MM.1S (cell line): ENCODE results near the gene RAB3IL1.

Source experiments
- DNase-seq: peaks from one replicate; pipeline ENCODE4 v3.0.0-alpha.2; 2015
- H2AFZ ChIP-seq: fragments of 300-600 bp; sonication (generic); 2 replicates; pipeline ENCODE4 v1.6.0; 2016; ENCODE audit warnings: antibody characterized with exemption, low read length
- H3F3A ChIP-seq: fragments of 300-600 bp; sonication (generic); 2 replicates; pipeline ENCODE4 v1.6.1; 2016; ENCODE audit warnings: mild to moderate bottlenecking, antibody characterized with exemption, low read length, moderate library complexity, mixed read lengths; ENCODE audit not compliant: insufficient read depth
- H3K27ac ChIP-seq: fragments of 300-600 bp; sonication (generic); 2 replicates; pipeline ENCODE4 v1.5.1; 2016; ENCODE audit warnings: mild to moderate bottlenecking, low read length
- H3K27me3 ChIP-seq: fragments of 300-600 bp; sonication (generic); replicated peaks from 2 replicates; pipeline ENCODE4 v1.6.0; 2016; ENCODE audit warnings: low read length; ENCODE audit not compliant: insufficient read depth
- H3K36me3 ChIP-seq: fragments of 300-600 bp; sonication (generic); replicated peaks from 2 replicates; pipeline ENCODE4 v1.6.1; 2016; ENCODE audit warnings: mild to moderate bottlenecking, low read length, mixed read lengths; ENCODE audit not compliant: insufficient read depth
- H3K4me1 ChIP-seq: fragments of 300-600 bp; sonication (generic); 2 replicates; pipeline ENCODE4 v1.6.1; 2016; ENCODE audit warnings: low read length, mixed read lengths
- H3K4me2 ChIP-seq: fragments of 300-600 bp; sonication (generic); 2 replicates; pipeline ENCODE4 v1.6.0; 2016; ENCODE audit warnings: low read depth, low read length
- H3K4me3 ChIP-seq: fragments of 300-600 bp; sonication (generic); 2 replicates; pipeline ENCODE4 v1.5.1; 2016; ENCODE audit warnings: low read length, mixed read lengths
- H3K79me2 ChIP-seq: fragments of 300-600 bp; sonication (generic); 2 replicates; pipeline ENCODE4 v1.6.1; 2016; ENCODE audit warnings: mixed run types, low read length, mixed read lengths
- H3K9ac ChIP-seq: fragments of 300-600 bp; sonication (generic); 2 replicates; pipeline ENCODE4 v1.6.1; 2016; ENCODE audit warnings: low read length, mixed read lengths
- H3K9me2 ChIP-seq: fragments of 300-600 bp; sonication (generic); replicated peaks from 2 replicates; pipeline ENCODE4 v1.6.1; 2016; ENCODE audit warnings: mild to moderate bottlenecking, low read length, mixed read lengths; ENCODE audit not compliant: insufficient read depth
- H3K9me3 ChIP-seq: fragments of 300-600 bp; sonication (generic); replicated peaks from 2 replicates; pipeline ENCODE4 v1.6.1; 2016; ENCODE audit warnings: mild to moderate bottlenecking, low read length, mixed read lengths; ENCODE audit not compliant: insufficient read depth
- H4K20me1 ChIP-seq: fragments of 300-600 bp; sonication (generic); 2 replicates; pipeline ENCODE4 v1.6.1; 2016; ENCODE audit warnings: mild to moderate bottlenecking, low read length, moderate library complexity, mixed read lengths; ENCODE audit not compliant: insufficient read depth
- CTCF ChIP-seq: fragments of 300-600 bp; sonication (generic); IDR thresholded peaks from 2 replicates; pipeline ENCODE4 v1.5.1; 2016; ENCODE audit warnings: antibody characterized with exemption, low read length, mixed read lengths
- EZH2 ChIP-seq: fragments of 300-600 bp; sonication (generic); optimal IDR thresholded peaks from 2 replicates; pipeline ENCODE3; 2017; ENCODE audit warnings: low read depth, mild to moderate bottlenecking, antibody characterized with exemption, low read length, mixed read lengths
- EZH2phosphoT487 ChIP-seq: fragments of 300-600 bp; sonication (generic); IDR thresholded peaks from 2 replicates; pipeline ENCODE4 v1.6.1; 2018; ENCODE audit warnings: antibody characterized with exemption, low read length

RAB3IL1 gene

GRCh38 chr11:61947486-61948210 lies 30.3 kb upstream of the RAB3IL1 start:
- H3K79me2 ChIP-seq, result no peaks in the 10 kb centered on the region
- H4K20me1 ChIP-seq, result no peaks in the 10 kb centered on the region
- no peak overlapping the region for H3K4me2 ChIP-seq
- no peaks in the 10 kb centered on the region for H3F3A ChIP-seq
- no peak overlapping the region for H3K9ac ChIP-seq
- H3K4me3 ChIP-seq, result no peak overlapping the region
- TF ChIP-seq CTCF (peak; percentile 92), EZH2phosphoT487 (no peak)
- peaks cover 4% of the 10 kb centered on the region; the same call in 1 of the 2 replicates for H3K4me1 ChIP-seq
- H3K27me3 ChIP-seq, result peaks cover 6% of the 10 kb centered on the region
- H2AFZ ChIP-seq, result peak overlapping the region; percentile 63; the same call in 1 of the 2 replicates
- H3K36me3 ChIP-seq, result no peaks in the 10 kb centered on the region
- no peak overlapping the region for H3K27ac ChIP-seq
- DNase-seq, result peak; percentile 61
- H3K9me2 ChIP-seq, result no peaks in the 10 kb centered on the region
- no peaks in the 10 kb centered on the region for H3K9me3 ChIP-seq

- H3K9ac ChIP-seq, result no peak overlapping the region
- H3K9me3 ChIP-seq, result no peaks in the 10 kb centered on the region
- no peak overlapping the region for H3K4me3 ChIP-seq
- no peaks in the 10 kb centered on the region for H3F3A ChIP-seq
- H3K36me3 ChIP-seq, result no peaks in the 10 kb centered on the region
- H3K4me2 ChIP-seq, result no peak overlapping the region
- TF ChIP-seq EZH2phosphoT487, result no peak
- TF ChIP-seq EZH2, result no peak
- no peaks in the 10 kb centered on the region for H3K79me2 ChIP-seq
- H3K9me2 ChIP-seq, result no peaks in the 10 kb centered on the region
- H4K20me1 ChIP-seq, result no peaks in the 10 kb centered on the region
- no peak for DNase-seq
- peaks cover 4% of the 10 kb centered on the region; the same call in 1 of the 2 replicates for H3K4me1 ChIP-seq
- no peak overlapping the region for H3K27ac ChIP-seq
- peaks cover 8% of the 10 kb centered on the region for H3K27me3 ChIP-seq
- H2AFZ ChIP-seq, result no peak overlapping the region
Observed at GRCh38 chr11:61946894-61947293, 29.5 kb upstream of the RAB3IL1 start.

- Histone ChIP-seq H3K27me3 (peaks cover 8% of the 10 kb centered on the region), H3K36me3 (no peaks in the 10 kb centered on the region), H3K4me2 (no peak overlapping the region), H3K79me2 (no peaks in the 10 kb centered on the region), H3K27ac (no peak overlapping the region), H2AFZ (no peak overlapping the region), H3K4me1 (peaks cover 4% of the 10 kb centered on the region; the same call in 1 of the 2 replicates), H3F3A (no peaks in the 10 kb centered on the region), H3K9me3 (no peaks in the 10 kb centered on the region), H3K9ac (no peak overlapping the region), H3K9me2 (no peaks in the 10 kb centered on the region), H4K20me1 (no peaks in the 10 kb centered on the region), H3K4me3 (no peak overlapping the region)
- DNase-seq, result no peak
- TF ChIP-seq EZH2phosphoT487 (no peak), EZH2 (no peak), CTCF (no peak)
Observed at GRCh38 chr11:61945191-61945590, 27.8 kb upstream of the RAB3IL1 start.

DNA sequence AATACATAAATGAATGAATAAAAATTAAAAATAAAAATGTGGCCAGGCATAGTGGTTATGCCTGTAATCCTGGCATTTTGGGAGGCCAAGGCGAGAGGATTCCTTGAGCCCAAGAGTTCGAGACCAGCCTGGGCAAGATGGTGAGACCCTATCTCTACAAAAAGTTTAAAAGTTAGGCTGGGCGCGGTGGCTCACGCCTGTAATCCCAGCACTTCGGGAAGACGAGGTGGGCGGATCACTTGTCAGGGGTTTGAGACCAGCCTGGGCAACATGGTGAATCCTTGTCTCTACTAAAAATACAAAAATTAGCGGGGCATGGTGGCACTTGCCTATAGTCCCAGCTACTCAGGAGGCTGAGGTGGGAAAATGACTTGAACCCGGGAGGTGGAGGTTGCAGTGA lies 23.1 kb upstream of the RAB3IL1 start:
- Histone ChIP-seq H3K4me1 (no peaks in the 10 kb centered on the region), H4K20me1 (no peaks in the 10 kb centered on the region), H3K36me3 (no peaks in the 10 kb centered on the region), H3K4me2 (no peak overlapping the region), H3K9ac (no peak overlapping the region), H3K9me3 (no peaks in the 10 kb centered on the region), H3F3A (no peaks in the 10 kb centered on the region), H3K79me2 (no peaks in the 10 kb centered on the region), H3K9me2 (no peaks in the 10 kb centered on the region), H2AFZ (no peak overlapping the region), H3K27ac (no peak overlapping the region), H3K4me3 (no peak overlapping the region), H3K27me3 (peaks cover 21% of the 10 kb centered on the region)
- TF ChIP-seq EZH2, result no peak
- TF ChIP-seq CTCF, result no peak
- TF ChIP-seq EZH2phosphoT487, result no peak
- no peak for DNase-seq
